ENCODE measurements around the gene ZC2HC1C. TPM values are rescaled to one million over a fixed set of nuclear protein-coding genes. Genes with fewer than 3 reads are reported as not detected.

The ZC2HC1C gene
- total and polyA plus RNA-seq, 2 of the 13 experiments (the other 11 are each of a cell fraction or from before 2014, with no cell fraction given), result 3.3 to 3.5 TPM

DNA sequence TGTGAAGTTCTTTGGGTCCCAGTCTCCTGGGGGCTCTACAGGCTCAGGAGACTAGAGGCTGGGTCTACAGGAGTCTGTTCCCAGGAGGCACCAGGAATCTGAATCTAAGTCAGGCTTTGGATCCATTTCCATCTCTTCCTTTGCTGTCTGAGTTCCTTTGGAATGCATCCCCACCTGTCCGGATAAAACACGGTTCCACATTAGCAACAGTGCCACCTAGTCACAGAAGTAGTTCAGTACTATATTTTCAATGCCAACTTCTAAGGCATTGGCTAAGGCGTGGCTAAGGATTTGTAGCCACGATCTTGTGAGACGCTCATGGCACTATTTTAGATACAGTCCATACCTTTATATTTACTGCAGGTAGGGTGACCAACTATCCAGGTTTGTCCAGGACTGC is 15.1 kb downstream of the ZC2HC1C start (continued):
- TF ChIP-seq, protein P1, sequence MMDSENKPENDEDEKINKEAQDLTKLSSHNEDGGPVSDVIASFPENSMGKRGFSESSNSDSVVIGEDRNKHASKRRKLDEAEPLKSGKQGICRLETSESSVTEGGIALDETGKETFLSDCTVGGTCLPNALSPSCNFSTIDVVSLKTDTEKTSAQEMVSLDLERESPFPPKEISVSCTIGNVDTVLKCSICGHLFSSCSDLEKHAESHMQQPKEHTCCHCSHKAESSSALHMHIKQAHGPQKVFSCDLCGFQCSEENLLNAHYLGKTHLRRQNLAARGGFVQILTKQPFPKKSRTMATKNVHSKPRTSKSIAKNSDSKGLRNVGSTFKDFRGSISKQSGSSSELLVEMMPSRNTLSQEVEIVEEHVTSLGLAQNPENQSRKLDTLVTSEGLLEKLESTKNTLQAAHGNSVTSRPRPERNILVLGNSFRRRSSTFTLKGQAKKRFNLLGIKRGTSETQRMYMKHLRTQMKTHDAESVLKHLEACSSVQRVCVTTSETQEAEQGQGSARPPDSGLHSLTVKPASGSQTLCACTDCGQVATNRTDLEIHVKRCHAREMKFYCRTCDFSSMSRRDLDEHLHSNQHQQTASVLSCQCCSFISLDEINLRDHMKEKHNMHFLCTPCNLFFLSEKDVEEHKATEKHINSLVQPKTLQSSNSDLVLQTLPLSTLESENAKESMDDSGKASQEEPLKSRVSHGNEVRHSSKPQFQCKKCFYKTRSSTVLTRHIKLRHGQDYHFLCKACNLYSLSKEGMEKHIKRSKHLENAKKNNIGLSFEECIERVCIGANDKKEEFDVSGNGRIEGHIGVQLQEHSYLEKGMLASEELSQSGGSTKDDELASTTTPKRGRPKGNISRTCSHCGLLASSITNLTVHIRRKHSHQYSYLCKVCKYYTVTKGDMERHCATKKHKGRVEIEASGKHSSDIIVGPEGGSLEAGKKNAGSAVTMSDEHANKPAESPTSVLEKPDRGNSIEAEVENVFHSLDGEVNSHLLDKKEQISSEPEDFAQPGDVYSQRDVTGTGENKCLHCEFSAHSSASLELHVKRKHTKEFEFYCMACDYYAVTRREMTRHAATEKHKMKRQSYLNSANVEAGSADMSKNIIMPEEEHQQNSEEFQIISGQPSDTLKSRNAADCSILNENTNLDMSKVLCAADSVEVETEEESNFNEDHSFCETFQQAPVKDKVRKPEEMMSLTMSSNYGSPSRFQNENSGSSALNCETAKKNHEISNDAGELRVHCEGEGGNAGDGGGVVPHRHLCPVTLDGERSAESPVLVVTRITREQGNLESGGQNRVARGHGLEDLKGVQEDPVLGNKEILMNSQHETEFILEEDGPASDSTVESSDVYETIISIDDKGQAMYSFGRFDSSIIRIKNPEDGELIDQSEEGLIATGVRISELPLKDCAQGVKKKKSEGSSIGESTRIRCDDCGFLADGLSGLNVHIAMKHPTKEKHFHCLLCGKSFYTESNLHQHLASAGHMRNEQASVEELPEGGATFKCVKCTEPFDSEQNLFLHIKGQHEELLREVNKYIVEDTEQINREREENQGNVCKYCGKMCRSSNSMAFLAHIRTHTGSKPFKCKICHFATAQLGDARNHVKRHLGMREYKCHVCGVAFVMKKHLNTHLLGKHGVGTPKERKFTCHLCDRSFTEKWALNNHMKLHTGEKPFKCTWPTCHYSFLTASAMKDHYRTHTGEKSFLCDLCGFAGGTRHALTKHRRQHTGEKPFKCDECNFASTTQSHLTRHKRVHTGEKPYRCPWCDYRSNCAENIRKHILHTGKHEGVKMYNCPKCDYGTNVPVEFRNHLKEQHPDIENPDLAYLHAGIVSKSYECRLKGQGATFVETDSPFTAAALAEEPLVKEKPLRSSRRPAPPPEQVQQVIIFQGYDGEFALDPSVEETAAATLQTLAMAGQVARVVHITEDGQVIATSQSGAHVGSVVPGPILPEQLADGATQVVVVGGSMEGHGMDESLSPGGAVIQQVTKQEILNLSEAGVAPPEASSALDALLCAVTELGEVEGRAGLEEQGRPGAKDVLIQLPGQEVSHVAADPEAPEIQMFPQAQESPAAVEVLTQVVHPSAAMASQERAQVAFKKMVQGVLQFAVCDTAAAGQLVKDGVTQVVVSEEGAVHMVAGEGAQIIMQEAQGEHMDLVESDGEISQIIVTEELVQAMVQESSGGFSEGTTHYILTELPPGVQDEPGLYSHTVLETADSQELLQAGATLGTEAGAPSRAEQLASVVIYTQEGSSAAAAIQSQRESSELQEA (CRISPR knock-in tag; IDR thresholded peaks at IDR 0.05; ENCODE audit: not compliant biosample characterization), result no peak
- TF ChIP-seq, protein P2, sequence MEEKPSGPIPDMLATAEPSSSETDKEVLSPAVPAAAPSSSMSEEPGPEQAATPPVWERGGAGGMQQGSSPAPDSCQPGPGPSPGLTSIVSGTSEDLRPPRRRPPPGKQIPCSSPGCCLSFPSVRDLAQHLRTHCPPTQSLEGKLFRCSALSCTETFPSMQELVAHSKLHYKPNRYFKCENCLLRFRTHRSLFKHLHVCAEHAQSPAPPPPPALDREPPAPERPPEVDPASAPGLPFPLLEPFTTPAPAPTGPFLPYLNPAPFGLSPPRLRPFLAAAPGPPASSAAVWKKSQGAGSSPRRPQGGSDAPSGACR (CRISPR knock-in tag; IDR thresholded peaks at IDR 0.05), result no peak

DNA sequence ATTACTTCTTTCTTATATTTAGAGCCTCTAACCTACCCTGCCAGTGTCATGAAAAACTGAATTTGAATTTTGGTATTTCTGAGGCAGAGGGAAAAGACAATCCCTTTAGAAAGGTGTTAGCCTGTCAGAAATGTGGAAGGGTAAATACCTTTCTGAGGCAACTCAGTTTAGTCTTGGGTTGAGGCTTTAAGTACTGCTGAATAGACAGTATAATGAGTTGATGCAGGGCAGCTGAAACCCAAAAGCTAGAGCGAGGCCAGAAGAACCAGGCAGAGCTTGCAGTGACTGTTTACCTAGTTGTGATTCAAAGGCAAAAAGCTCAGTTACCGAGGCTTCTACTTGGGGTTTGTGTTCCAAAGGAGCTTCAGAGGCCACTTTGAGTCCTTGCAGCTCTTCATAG is 18.7 kb downstream of the ZC2HC1C start:
- no peak for FAIRE-seq
- CTCF ChIA-PET (ENCODE audit: low intra/inter-chr PET ratio, low total read pairs), result interaction anchor here (2.7 to 2.8 kb wide), 2 partner anchors 142 to 174 kb away, joined by 11 to 44 read pairs; no protein-coding TSS in a partner anchor
- TF ChIP-seq THYN1 (CRISPR knock-in tag; IDR thresholded peaks at IDR 0.05; ENCODE audit: borderline replicate concordance, low read depth), result no peak
- TF ChIP-seq MAFF (IDR thresholded peaks at IDR 0.05; ENCODE audit: low read depth, low read length), result 0 out of 2 replicates have a peak, but pooled peaks have one; percentile 2
- no peak for TF ChIP-seq TOPORS (CRISPR knock-in tag; IDR thresholded peaks at IDR 0.05)
- no peak for TF ChIP-seq FOXO1 (CRISPR knock-in tag; IDR thresholded peaks at IDR 0.05)
- TF ChIP-seq, protein P3, sequence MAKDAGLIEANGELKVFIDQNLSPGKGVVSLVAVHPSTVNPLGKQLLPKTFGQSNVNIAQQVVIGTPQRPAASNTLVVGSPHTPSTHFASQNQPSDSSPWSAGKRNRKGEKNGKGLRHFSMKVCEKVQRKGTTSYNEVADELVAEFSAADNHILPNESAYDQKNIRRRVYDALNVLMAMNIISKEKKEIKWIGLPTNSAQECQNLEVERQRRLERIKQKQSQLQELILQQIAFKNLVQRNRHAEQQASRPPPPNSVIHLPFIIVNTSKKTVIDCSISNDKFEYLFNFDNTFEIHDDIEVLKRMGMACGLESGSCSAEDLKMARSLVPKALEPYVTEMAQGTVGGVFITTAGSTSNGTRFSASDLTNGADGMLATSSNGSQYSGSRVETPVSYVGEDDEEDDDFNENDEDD (CRISPR knock-in tag; IDR thresholded peaks at IDR 0.05; ENCODE audit: borderline replicate concordance), result no peak
- peak; percentile 45 to 46 for TF ChIP-seq MAFK (conservative IDR thresholded peaks at IDR 0.05 in 1 of 2, IDR thresholded peaks at IDR 0.05 in 1 of 2; ENCODE audit: low read length in 2 of 2)
- TF ChIP-seq, protein P4, sequence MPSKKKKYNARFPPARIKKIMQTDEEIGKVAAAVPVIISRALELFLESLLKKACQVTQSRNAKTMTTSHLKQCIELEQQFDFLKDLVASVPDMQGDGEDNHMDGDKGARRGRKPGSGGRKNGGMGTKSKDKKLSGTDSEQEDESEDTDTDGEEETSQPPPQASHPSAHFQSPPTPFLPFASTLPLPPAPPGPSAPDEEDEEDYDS (CRISPR knock-in tag; IDR thresholded peaks at IDR 0.05), result no peak

More for the DNA sequence above, 18.7 kb downstream of the ZC2HC1C start:
- DNase-seq (ENCODE audit: low spot score), result no peak
- POLR2A ChIA-PET, result interaction anchor here (1.1 to 1.3 kb wide), 3 partner anchors 143 to 166 kb away, joined by 3 read pairs; partner anchors contain the start of gene RPS6KL1
- Histone ChIP-seq H3K4me1 (ENCODE audit: insufficient read depth, low read length) (no peaks in the 10 kb centered on the region), H3K9me3 (ENCODE audit: low read length) (no peaks in the 10 kb centered on the region), H2AFZ (ENCODE audit: low read length) (no peak overlapping the region), H3K27ac (ENCODE audit: extremely low read length, insufficient read depth, low read length) (no peak overlapping the region), H3K9ac (ENCODE audit: insufficient read depth, low read depth, low read length) (no peak overlapping the region), H3K79me2 (ENCODE audit: insufficient read depth, low read length) (no peaks in the 10 kb centered on the region), H3K4me2 (ENCODE audit: low read depth, low read length) (no peak overlapping the region), H3K4me3 (replicated peaks in 1 of 3; ENCODE audit: insufficient read depth in 1 of 3, low read depth in 2 of 3, low read length in 3 of 3) (no peak overlapping the region), H3K27me3 (ENCODE audit: control insufficient read depth in 1 of 2, insufficient read depth in 2 of 2, low read length in 2 of 2) (no peaks in the 10 kb centered on the region), H3K36me3 (replicated peaks in 1 of 2; ENCODE audit: control insufficient read depth in 1 of 2, insufficient read depth in 2 of 2, low read length in 2 of 2) (peaks cover 12 to 42% of the 10 kb centered on the region in 2 experiments), H4K20me1 (ENCODE audit: insufficient read depth, low read length) (no peaks in the 10 kb centered on the region)
- in situ Hi-C loops (cut with HindIII; ENCODE audit: extremely low pct_ligation_motif_present, low pct_unique_long_range_greater_than_20kb), result no loop called here
- no peak for ATAC-seq
- BruUV-seq (replicated peaks), result no TSS peak
- intact Hi-C loops (cut with micrococcal nuclease; ENCODE audit: unreplicated experiment), result loop anchor here (1.0 kb wide), 2 partner anchors 142 to 174 kb away; no protein-coding TSS in a partner anchor
- WGBS (ENCODE audit: low lambda C conversion rate), result 91% methylated on average over 2 of the region's 2 CpGs
